ENCODE measurements around the gene RIMS1.

RIMS1 gene

GRCh38 chr6:72035486-72035885 is 149.1 kb downstream of the RIMS1 start:
- DNase-seq (ENCODE audit: low spot score), result no peak
- in situ Hi-C loops (cut with MboI; ENCODE audit: low sequenced_read_pairs, unreplicated experiment), result no loop called here

GRCh38 chr6:72035966-72036365 is 149.6 kb downstream of the RIMS1 start:
- no peak for TF ChIP-seq CTCF (IDR thresholded peaks at IDR 0.05; ENCODE audit: borderline replicate concordance, control extremely low read depth, extremely low read depth, insufficient read depth, missing control alignments)
- no peak for DNase-seq (ENCODE audit: low spot score)
- in situ Hi-C loops (cut with MboI; ENCODE audit: low sequenced_read_pairs, unreplicated experiment), result no loop called here

More at GRCh38 chr6:72035486-72035885, 149.1 kb downstream of the RIMS1 start:
- TF ChIP-seq CTCF (IDR thresholded peaks at IDR 0.05; ENCODE audit: borderline replicate concordance, control extremely low read depth, extremely low read depth, insufficient read depth, missing control alignments), result no peak

GRCh38 chr6:72037006-72037405 is 150.7 kb downstream of the RIMS1 start:
- no peak for DNase-seq (ENCODE audit: low spot score)
- in situ Hi-C loops (cut with MboI; ENCODE audit: low sequenced_read_pairs, unreplicated experiment), result no loop called here
- no peak for TF ChIP-seq CTCF (IDR thresholded peaks at IDR 0.05; ENCODE audit: borderline replicate concordance, control extremely low read depth, extremely low read depth, insufficient read depth, missing control alignments)

- TF ChIP-seq CTCF (IDR thresholded peaks at IDR 0.05; ENCODE audit: borderline replicate concordance, control extremely low read depth, extremely low read depth, insufficient read depth, missing control alignments), result no peak
- in situ Hi-C loops (cut with MboI; ENCODE audit: low sequenced_read_pairs, unreplicated experiment), result no loop called here
- no peak for DNase-seq (ENCODE audit: low spot score)
These were observed 153.8 kb downstream of the RIMS1 start for GRCh38 chr6:72040111-72040510.

GRCh38 chr6:72042088-72042487 is 155.7 kb downstream of the RIMS1 start:
- in situ Hi-C loops (cut with MboI; ENCODE audit: low sequenced_read_pairs, unreplicated experiment), result no loop called here
- no peak for TF ChIP-seq CTCF (IDR thresholded peaks at IDR 0.05; ENCODE audit: borderline replicate concordance, control extremely low read depth, extremely low read depth, insufficient read depth, missing control alignments)
- DNase-seq (ENCODE audit: low spot score), result no peak

- in situ Hi-C loops (cut with MboI; ENCODE audit: low sequenced_read_pairs, unreplicated experiment), result no loop called here
- DNase-seq (ENCODE audit: low spot score), result no peak
- TF ChIP-seq CTCF (IDR thresholded peaks at IDR 0.05; ENCODE audit: borderline replicate concordance, control extremely low read depth, extremely low read depth, insufficient read depth, missing control alignments), result no peak
These were observed 161.7 kb downstream of the RIMS1 start for GRCh38 chr6:72048080-72048479.

GRCh38 chr6:72049376-72049775 is 163.0 kb downstream of the RIMS1 start:
- no peak for TF ChIP-seq CTCF (IDR thresholded peaks at IDR 0.05; ENCODE audit: borderline replicate concordance, control extremely low read depth, extremely low read depth, insufficient read depth, missing control alignments)
- in situ Hi-C loops (cut with MboI; ENCODE audit: low sequenced_read_pairs, unreplicated experiment), result no loop called here
- DNase-seq (ENCODE audit: low spot score), result no peak

Measured in GM13976 (cell line).